Transverse colon (tissue), 4 donors: ENCODE measurements around the gene RMDN2.

ENCODE experiments used
- CTCF ChIP-seq, 5 experiments: fragments of 200-600 bp in 3 of 5; fragments of 450-650 bp in 2 of 5; sonication (generic) in 3 of 5; IDR thresholded peaks; 1 replicate in 2 of 5; 2 replicates in 3 of 5; pipeline ENCODE4 v1.5.1; 2016 to 2017; ENCODE audit warnings: antibody characterized with exemption in 5 of 5, inconsistent platforms in 3 of 5, mild to moderate bottlenecking in 2 of 5, moderate library complexity in 1 of 5
- POLR2AphosphoS5 ChIP-seq, 3 donors: sonication (generic); formaldehyde crosslinking; IDR thresholded peaks; one replicate each; pipeline ENCODE4 v1.6.1; 2016; ENCODE audit warnings: antibody characterized with exemption in 3 of 3

GRCh38 chr2:38021589-38021988 is 96.5 kb downstream of the RMDN2 start:
- TF ChIP-seq CTCF (IDR thresholded peaks at IDR 0.05) (no peak), POLR2AphosphoS5 (IDR thresholded peaks at IDR 0.05) (no peak)
